Measurements from ENCODE around the gene STMP1.

STMP1 gene

GRCh38 chr7:135704074-135704473, 41.8 kb downstream of the STMP1 start:
- DNase-seq = no peak

DNA sequence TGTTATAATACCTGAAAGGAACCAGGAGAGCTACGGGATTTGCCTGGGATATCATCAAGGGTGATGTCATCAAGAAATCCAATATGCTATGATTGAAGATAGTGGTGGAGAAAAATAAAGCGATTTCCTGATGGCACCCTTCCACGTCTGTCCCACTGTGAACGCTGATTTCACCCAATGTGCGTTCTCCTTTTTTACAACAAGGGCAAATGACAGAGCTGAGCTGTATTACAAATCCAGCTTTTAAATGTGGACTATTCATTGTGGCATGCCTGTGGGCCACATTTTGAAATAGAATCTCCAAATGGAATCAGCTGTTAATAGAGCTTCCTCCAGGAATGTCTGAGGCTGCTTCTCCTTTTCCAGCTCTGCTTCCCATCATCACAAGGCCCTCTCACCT, 42.4 kb downstream of the STMP1 start:
- no peak for DNase-seq

DNA sequence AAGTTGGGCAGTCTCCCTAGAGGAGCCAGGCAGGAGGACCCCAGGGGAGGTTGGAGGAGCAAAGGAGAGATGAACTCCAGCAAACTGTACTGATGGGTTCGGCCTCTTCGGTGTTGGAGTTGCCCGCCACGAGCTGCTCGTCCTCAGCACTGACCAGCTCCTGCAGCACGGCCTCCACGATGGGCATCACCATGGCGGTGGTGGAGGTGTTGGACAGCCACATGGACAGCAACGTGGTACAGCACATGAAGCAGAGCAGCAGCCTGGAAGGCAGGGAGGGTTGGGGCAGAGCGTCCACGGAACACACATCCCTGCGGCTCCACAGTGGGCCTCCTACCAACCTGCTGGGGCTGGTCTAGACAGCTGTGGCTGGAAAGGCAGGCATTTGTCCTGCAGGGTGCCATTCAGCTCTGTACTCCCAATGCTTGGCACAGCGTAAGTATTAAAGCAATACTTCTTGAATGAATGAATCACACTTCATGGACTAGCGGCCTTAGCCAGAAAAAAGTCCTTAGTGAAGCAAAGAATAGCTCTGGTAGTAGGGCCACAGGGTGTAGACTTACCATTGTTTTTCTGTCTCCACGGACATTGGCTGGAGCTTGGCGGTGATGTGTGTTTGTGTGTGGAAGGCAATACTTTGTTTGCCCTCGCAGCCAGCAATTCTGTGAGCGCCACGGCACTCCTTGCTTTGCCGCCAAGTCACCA, 43.9 kb downstream of the STMP1 start:
- no peak for DNase-seq

DNA sequence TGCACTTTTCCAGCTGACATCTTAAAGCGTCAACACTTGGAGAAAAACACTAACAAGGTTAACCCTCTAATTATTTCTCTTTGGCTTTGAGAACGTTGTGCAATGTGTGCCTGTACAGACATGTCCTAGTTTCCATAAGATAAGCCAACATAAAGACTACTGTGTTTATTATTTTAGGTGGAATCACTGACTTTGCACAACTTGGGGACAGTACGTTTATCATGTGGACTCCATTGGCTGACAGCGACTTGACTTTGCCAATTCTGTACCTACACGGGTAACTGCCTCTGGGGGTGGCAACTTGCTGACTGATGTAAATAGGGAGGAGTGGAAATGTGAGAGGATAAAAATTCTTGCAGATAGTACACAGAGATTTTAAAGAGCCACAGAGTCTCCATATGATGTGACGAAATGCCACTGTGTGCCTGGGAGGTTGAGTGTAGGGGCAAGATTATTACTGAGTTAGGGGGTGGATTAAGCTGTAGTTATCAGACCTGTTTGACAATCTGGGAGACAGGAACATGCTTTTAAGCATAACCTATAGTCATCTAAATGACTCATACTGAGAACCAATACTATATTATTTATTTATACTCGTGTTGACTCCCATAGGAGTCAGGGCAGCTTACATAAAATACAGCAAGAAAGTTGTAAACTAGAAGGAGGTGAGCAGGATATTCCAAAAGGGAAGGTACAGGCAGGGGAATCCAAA, 44.7 kb downstream of the STMP1 start:
- DNase-seq = no peak

DNA sequence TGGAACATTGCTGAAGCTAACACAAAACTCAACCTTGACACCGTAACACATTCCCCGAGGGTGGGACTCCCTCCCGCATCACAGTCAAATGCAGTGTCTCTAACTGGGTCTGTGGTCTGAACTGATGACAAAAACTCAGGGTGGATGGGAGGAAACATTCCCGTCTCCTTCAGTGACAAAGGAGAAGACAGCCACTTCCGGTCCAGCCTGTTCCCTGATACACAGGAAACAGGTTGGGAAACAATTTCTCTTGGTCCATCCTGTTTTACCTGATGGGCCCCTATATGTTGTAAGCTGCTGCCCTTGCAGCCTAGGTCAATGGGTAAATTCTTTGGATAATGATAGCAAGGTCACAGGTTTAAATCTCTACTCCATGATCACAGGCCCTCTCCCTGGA, 45.3 kb downstream of the STMP1 start:
- no peak for DNase-seq

GRCh38 chr7:135708041-135708440, 45.7 kb downstream of the STMP1 start:
- DNase-seq = no peak

DNA sequence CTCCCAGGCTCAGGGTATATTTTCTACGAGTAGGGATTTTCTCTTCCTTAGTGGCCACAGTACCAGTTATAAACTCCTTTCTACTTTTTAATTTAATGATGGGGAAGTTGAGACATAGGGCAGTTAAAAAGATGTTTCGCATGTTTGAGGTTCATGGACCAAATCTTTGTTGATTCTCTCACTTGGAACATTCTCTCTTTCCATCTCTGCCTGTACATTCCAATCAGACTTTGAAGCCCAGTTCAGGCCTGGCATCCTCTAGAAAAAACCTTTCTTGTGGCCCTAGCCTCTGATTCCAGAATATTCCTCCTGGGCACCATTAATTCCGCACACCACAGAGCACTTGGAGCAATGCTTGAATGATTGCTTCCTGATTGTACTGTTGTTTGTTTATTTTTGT, 47.2 kb downstream of the STMP1 start:
- no peak for DNase-seq

GRCh38 chr7:135710417-135711138, 48.3 kb downstream of the STMP1 start:
- DNase-seq = peak; percentile 2

GRCh38 chr7:135711139-135711469, 48.8 kb downstream of the STMP1 start:
- no peak for DNase-seq

GRCh38 chr7:135712182-135712782, 50.0 kb downstream of the STMP1 start:
- DNase-seq = no peak

DNA sequence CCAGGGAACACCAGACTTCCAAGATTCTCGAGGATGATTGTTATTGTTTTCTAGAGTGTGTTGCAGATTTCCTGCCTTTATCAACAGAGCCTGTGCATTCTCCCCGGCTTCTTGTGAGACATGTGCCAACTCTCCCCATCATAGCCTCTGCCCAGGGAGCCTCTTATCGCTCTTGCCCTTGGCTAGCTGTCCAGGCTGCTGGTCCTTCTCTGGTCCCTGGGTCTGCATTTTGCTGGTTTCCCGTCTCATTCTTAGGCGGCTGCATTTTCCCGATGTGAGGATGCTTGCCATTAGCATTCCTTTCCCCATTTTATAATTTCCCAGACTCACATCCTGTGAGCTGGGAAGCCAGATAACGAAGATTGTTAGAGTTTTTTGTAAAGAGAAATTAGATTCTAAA, 50.5 kb downstream of the STMP1 start:
- DNase-seq = no peak

DNA sequence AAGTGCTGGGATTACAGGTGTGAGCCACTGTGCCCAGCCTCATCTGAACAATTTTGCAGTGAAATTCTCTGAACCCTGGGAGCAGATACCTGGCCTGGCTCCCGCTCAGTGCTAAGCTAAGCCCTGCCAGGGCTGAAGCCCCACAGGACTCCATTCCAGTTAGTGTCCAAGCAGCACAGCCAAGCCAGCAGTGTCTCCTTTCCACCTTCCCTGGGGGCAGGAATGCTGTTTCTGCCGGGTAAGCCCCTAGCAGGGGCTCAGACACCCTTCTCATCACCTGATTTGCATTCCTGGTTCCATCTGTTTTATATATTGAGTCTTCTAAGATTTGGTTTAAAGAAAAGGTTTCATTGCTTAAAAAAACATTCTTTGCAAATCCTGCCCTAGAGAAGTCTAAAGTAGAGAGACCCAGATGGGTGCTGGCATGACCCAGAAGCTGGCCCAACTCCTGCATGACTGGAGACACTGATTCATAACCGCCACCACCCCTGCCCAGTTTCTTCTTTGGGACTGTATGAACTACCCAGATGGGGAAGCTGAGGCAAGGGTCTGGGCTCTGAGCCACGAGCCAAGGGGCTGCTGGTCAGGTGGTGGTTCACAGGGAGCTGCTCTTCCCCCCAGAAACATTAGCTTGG, 51.6 kb downstream of the STMP1 start:
- no peak for DNase-seq

DNA sequence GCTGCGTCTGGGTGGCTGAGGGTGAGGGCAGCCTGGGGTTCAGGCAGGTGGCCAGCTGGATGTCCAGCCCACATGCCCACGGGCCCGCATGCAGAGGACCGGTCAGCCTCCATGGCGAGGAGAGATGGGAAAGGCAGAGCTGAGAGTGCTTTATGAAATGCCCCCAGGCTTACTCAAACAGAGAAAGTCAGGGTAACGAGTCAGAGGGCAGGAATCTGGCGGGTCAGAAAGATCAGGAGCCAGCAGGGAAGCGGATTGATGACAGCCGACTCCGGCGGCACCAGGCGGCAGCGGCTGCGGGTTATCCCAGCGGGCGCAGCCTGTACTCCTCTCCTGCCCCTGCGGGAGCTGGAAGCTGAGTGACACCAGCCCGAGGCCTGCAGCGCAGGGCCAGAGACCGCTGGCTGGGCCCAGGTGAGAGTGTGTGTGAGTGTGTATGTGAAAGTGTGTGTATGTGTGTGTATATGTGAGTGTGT, 52.3 kb downstream of the STMP1 start:
- no peak for DNase-seq

DNA sequence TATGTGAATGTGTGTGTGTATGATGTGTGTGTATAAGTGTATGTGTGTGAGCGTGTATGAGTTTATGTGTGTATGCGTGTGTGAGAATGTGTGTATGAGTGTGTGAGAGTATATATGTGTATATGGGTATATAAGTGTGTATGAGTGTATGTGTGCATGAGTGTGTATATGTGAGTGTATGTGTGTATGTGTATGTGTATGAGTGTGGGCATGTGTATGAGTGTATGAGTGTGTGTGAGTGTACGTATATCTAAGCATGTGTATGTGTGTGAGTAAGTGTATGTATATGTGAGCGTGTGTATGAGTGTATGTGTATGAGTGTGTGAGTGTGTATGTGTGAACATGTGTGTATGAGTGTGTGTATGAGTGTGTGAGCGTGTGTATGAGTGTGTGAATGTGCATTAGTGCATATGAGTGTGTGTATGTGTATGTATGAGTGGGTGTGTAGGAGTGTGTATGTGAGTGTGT, 52.8 kb downstream of the STMP1 start:
- no peak for DNase-seq

DNA sequence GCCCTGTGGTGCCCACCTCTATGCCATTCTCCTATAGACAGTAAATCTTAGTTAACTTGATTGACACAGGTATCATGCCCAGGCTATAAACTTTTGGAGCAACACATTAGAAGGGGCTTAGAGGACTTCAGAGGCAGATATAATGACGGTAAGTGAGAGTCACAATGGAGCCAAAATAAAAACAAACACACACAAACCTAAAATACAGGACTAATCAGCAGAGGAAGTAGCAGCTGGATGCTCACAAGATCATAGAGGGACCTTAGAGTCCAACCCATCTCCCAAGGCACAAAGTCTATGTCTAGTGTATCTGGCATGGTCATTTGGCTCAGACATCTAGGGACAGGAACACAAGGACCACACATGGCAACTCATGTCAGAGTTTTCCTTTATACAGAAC, 53.4 kb downstream of the STMP1 start:
- no peak for DNase-seq

DNA sequence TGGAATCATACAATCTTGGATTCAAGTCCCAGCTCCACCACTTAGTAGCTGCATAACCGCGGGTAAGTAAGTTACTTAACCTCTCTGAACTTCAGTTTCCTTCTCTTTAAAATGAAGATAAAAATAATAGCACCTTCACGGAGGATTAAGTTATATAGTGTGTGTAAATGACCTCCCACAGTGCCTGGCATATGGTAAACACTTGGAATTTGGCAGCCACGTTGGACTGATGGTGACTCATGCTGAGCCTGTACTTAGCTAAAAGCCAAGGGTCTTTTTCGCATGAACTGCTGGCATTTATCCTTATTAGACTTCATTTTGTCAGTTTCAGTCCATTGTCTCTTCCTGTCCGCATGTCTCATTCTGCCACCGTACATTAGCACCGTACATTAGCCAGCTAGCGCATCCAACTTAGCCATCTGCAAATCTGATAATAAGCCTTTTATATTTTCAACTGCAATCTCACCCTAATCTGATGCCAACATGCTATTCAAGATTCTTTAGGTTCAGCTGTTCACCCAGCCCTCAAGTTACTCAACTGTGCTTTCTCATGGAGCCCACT, 54.4 kb downstream of the STMP1 start:
- DNase-seq = no peak

DNA sequence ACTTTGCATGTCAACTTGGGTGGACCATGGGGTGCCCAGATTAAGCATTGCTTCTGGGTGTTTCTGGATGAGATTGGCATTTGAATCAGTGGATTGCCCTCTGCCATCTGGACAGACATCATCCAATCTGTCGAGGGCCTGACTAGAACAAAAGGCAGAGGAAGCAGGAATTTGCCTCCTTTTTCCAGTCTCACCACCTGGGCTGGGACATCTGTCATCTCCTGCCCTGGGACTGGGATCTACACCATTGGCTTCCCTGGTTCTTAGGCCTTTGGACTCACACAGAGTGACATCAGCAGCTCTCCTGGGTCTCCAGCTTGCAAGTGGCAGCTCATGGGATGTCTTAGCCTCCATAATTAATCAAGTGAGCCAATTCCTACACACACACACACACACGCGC, 55.4 kb downstream of the STMP1 start:
- no peak for DNase-seq

DNA sequence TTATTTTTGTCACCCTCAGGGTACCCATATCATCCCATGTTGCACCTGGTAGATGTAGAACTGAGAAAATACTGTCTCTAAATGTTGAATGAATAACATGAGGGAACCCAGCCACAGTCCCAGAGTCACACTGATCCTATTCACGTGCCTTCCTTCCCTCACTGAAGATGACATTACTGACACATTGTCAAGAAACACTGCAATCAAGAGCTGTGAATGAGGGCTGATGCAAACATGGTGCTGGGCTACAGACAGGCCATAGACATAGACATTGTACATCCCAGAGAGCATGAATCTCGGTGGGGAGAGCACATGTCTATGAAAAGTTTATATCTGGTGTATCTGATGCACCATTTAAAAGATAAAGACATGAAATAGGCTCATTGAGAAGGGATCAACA, 55.9 kb downstream of the STMP1 start:
- no peak for DNase-seq

- no peak for DNase-seq
These were observed 56.6 kb downstream of the STMP1 start for GRCh38 chr7:135718794-135719437.

- no peak for DNase-seq
These were observed 57.4 kb downstream of the STMP1 start for GRCh38 chr7:135719688-135720087.

- no peak for DNase-seq
These were observed 59.0 kb downstream of the STMP1 start for GRCh38 chr7:135721198-135721820.

DNA sequence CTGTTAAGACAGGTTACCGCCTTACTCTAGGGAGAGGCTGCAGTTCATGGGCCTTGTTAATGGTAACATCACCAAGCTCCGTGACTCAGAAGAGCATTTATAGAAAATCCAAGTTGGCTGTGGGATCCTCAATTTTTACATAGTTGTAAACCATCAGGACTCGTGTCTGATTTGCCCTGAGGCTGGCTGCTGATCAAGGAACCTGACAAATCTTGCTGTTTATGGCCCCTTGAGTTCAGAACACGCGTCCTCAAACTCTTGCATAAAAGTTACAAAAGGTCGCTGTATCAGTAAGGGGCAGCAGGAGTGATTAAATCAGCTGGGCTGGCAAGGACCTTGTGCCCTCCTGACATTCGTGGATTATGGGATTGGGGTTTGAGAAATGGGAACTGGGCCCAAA, 61.1 kb downstream of the STMP1 start:
- no peak for DNase-seq

Data from stimulated activated CD4-positive, alpha-beta T cell treated with anti-CD3 and anti-CD28 coated beads, Interleukin-12 subunit alpha, Interleukin-12 subunit beta, amount 100 ng/mL, for 4 hours (primary cell).